ENCODE data around the gene TEX22.

GRCh38 chr14:105413544-105413886, 15.2 kb downstream of the TEX22 start:
- no peak for TF ChIP-seq CTCF (IDR thresholded peaks at IDR 0.05)
- TF ChIP-seq EZH2 (IDR thresholded peaks at IDR 0.05): no peak
- no peak for TF ChIP-seq EZH2phosphoT487 (IDR thresholded peaks at IDR 0.05)

Data from neural progenitor cell (in vitro differentiated cells).